Mesenchymal stem cell (in vitro differentiated cells and primary cell): ENCODE data around the gene DNAJA4.

Experiments used
- DNase-seq: peaks from one replicate; pipeline ENCODE4 v3.0.0-alpha.2; 2013
- H2AFZ ChIP-seq: one replicate; pipeline ENCODE4 v1.6.1; 2013; ENCODE audit warnings: low read depth, mild to moderate bottlenecking, control low read depth, inconsistent platforms, low read length, moderate library complexity
- H2AK5ac ChIP-seq: 2 replicates; pipeline ENCODE4 v1.6.1; 2013; ENCODE audit warnings: low read length, moderate library complexity, mild to moderate bottlenecking, inconsistent platforms; ENCODE audit not compliant: severe bottlenecking
- H2BK120ac ChIP-seq: one replicate; pipeline ENCODE4 v1.6.1; 2013; ENCODE audit warnings: low read depth, mild to moderate bottlenecking, inconsistent platforms, low read length, moderate library complexity
- H2BK12ac ChIP-seq, 2 experiments: one replicate each; pipeline ENCODE4 v1.6.1; 2013; ENCODE audit warnings: inconsistent platforms in 2 of 2, low read length in 2 of 2, mild to moderate bottlenecking in 2 of 2, moderate library complexity in 2 of 2, control low read depth in 1 of 2
- H2BK15ac ChIP-seq: one replicate; pipeline ENCODE4 v1.6.1; 2013; ENCODE audit warnings: mild to moderate bottlenecking, low read depth, inconsistent platforms; ENCODE audit not compliant: poor library complexity, severe bottlenecking
- H2BK5ac ChIP-seq: 2 replicates; pipeline ENCODE4 v1.6.1; 2013; ENCODE audit warnings: low read depth, mild to moderate bottlenecking, low read length, control low read depth, inconsistent platforms; ENCODE audit not compliant: poor library complexity, severe bottlenecking
- H3K14ac ChIP-seq, 2 experiments: one replicate each; pipeline ENCODE4 v1.6.1; 2013; ENCODE audit warnings: inconsistent platforms in 2 of 2, low read length in 2 of 2, control low read depth in 1 of 2, mild to moderate bottlenecking in 1 of 2, moderate library complexity in 1 of 2
- H3K18ac ChIP-seq, 2 experiments: one replicate each; pipeline ENCODE4 v1.6.1; 2013; ENCODE audit warnings: inconsistent platforms in 2 of 2, low read length in 2 of 2, control low read depth in 1 of 2, low read depth in 1 of 2, mild to moderate bottlenecking in 1 of 2
- H3K23ac ChIP-seq, 2 experiments: one replicate each; pipeline ENCODE4 v1.6.1; 2013; ENCODE audit warnings: inconsistent platforms in 2 of 2, low read length in 2 of 2, mild to moderate bottlenecking in 2 of 2, moderate library complexity in 2 of 2, control low read depth in 1 of 2
- H3K27ac ChIP-seq: 2 replicates; pipeline ENCODE4 v1.5.1; 2013; ENCODE audit warnings: mild to moderate bottlenecking, moderate library complexity, low read length, control low read depth, inconsistent platforms; ENCODE audit not compliant: poor library complexity, severe bottlenecking
- H3K27me3 ChIP-seq, 2 experiments: 2 replicates each; pipeline versions ENCODE4 v1.6.1 to v1.7.0; 2013; ENCODE audit warnings: low read length in 2 of 2, mild to moderate bottlenecking in 2 of 2, moderate library complexity in 2 of 2, control low read depth in 1 of 2, inconsistent platforms in 1 of 2; ENCODE audit not compliant: control insufficient read depth in 1 of 2, insufficient read depth in 1 of 2
- H3K36me3 ChIP-seq, 2 experiments: 2 replicates each; pipeline versions ENCODE4 v1.6.1 to v1.7.0; 2013; ENCODE audit warnings: low read length in 2 of 2, control low read depth in 1 of 2, inconsistent platforms in 1 of 2, low read depth in 1 of 2, mild to moderate bottlenecking in 1 of 2; ENCODE audit not compliant: insufficient read depth in 2 of 2, control insufficient read depth in 1 of 2
- H3K4ac ChIP-seq, 2 experiments: one replicate each; pipeline ENCODE4 v1.6.1; 2013; ENCODE audit warnings: inconsistent platforms in 2 of 2, low read length in 2 of 2, mild to moderate bottlenecking in 2 of 2, moderate library complexity in 2 of 2, control low read depth in 1 of 2, low read depth in 1 of 2
- H3K4me1 ChIP-seq: 2 replicates; pipeline ENCODE4 v1.6.1; 2013; ENCODE audit warnings: low read depth, low read length, control low read depth; ENCODE audit not compliant: control insufficient read depth, insufficient read depth
- H3K4me2 ChIP-seq: 2 replicates; pipeline ENCODE4 v1.6.1; 2013; ENCODE audit warnings: low read length, mild to moderate bottlenecking, inconsistent platforms; ENCODE audit not compliant: poor library complexity, severe bottlenecking
- H3K4me3 ChIP-seq, 2 experiments: 2 replicates each; pipeline versions ENCODE4 v1.5.1 to v1.7.0; 2013; ENCODE audit warnings: low read length in 2 of 2, mild to moderate bottlenecking in 2 of 2, control low read depth in 1 of 2, low read depth in 1 of 2; ENCODE audit not compliant: insufficient read depth in 1 of 2
- H3K79me1 ChIP-seq: replicated peaks from 2 replicates; pipeline ENCODE4 v1.6.1; 2013; ENCODE audit warnings: mild to moderate bottlenecking, control low read depth, low read length, inconsistent platforms; ENCODE audit not compliant: poor library complexity, severe bottlenecking
- H3K9ac ChIP-seq: 2 replicates; pipeline ENCODE4 v1.7.0; 2013; ENCODE audit warnings: mild to moderate bottlenecking, low read length, moderate library complexity
- H3K9me3 ChIP-seq: 2 replicates; pipeline ENCODE4 v1.7.0; 2013; ENCODE audit warnings: mild to moderate bottlenecking, low read length; ENCODE audit not compliant: control insufficient read depth
- H4K8ac ChIP-seq: one replicate; pipeline ENCODE4 v1.6.1; 2013; ENCODE audit warnings: inconsistent platforms, mild to moderate bottlenecking, low read length, moderate library complexity
- H4K91ac ChIP-seq: one replicate; pipeline ENCODE4 v1.6.1; 2013; ENCODE audit warnings: mild to moderate bottlenecking, low read length, inconsistent platforms
- WGBS: methylation state at CpG from one replicate; pipeline ENCODE4 v1.1.7; 2013; ENCODE audit warnings: mixed read lengths; 5-methylcytosine and 5-hydroxymethylcytosine counted together

DNAJA4 gene

GRCh38 chr15:78323693-78324092 is 59.3 kb downstream of the DNAJA4 start:
- WGBS = 98% methylated on average over 7 of the region's 7 CpGs

DNA sequence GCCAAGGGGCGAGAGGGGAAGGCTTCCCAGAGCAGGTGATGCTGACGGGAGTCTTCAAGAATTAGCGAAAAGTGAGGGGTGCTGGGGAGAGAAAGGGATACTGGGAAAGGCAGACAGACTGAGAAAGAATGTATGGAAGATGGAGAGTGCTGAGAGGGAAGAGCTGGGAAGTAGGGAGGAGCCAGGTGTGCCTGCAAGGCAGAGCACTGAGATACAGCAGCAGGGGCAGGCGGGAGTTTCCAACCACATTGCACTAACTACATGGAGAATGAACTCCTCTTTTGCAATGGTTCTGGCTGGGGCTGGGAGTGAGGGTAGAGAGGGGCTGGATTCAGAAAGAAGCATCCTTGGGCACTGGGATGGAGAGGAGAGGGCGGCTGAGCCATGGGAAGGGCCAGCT is 59.8 kb downstream of the DNAJA4 start:
- H3K4me1 ChIP-seq = peaks cover 25% of the 10 kb centered on the region
- H3K18ac ChIP-seq = no peak overlapping the region
- WGBS = 89% methylated on average over 5 of the region's 5 CpGs
- H3K27ac ChIP-seq = no peak overlapping the region
- H3K27me3 ChIP-seq = peaks cover 0 to 5% of the 10 kb centered on the region in 2 experiments
- H3K4me2 ChIP-seq = no peak overlapping the region
- no peak overlapping the region for H4K8ac ChIP-seq
- DNase-seq = no peak
- no peaks in the 10 kb centered on the region for H3K79me1 ChIP-seq
- H2BK5ac ChIP-seq = no peak overlapping the region
- H3K9ac ChIP-seq = no peak overlapping the region
- no peak overlapping the region for H3K23ac ChIP-seq
- H3K9me3 ChIP-seq = no peaks in the 10 kb centered on the region
- no peak overlapping the region for H3K4me3 ChIP-seq
- H2BK15ac ChIP-seq = no peak overlapping the region
- no peak overlapping the region for H2BK12ac ChIP-seq
- H3K14ac ChIP-seq = no peak overlapping the region
- no peak overlapping the region for H2BK120ac ChIP-seq
- no peak overlapping the region for H3K4ac ChIP-seq
- H4K91ac ChIP-seq = no peak overlapping the region
- no peaks in the 10 kb centered on the region for H3K36me3 ChIP-seq
- no peak overlapping the region for H2AK5ac ChIP-seq
- no peak overlapping the region for H2AFZ ChIP-seq

More at GRCh38 chr15:78323693-78324092, 59.3 kb downstream of the DNAJA4 start:
- Histone ChIP-seq H4K8ac (no peak overlapping the region), H2AK5ac (no peak overlapping the region), H3K79me1 (no peaks in the 10 kb centered on the region), H3K9ac (no peak overlapping the region), H2AFZ (no peak overlapping the region), H3K4me2 (no peak overlapping the region), H3K4ac (no peak overlapping the region), H2BK120ac (no peak overlapping the region), H3K36me3 (no peaks in the 10 kb centered on the region), H3K14ac (no peak overlapping the region), H3K4me1 (peaks cover 25% of the 10 kb centered on the region), H3K27me3 (peaks cover 0 to 5% of the 10 kb centered on the region in 2 experiments), H2BK5ac (no peak overlapping the region), H3K9me3 (no peaks in the 10 kb centered on the region), H2BK12ac (no peak overlapping the region), H4K91ac (no peak overlapping the region), H2BK15ac (no peak overlapping the region), H3K18ac (no peak overlapping the region), H3K23ac (no peak overlapping the region), H3K4me3 (no peak overlapping the region), H3K27ac (no peak overlapping the region)
- DNase-seq = no peak

GRCh38 chr15:78325092-78325843 is 60.9 kb downstream of the DNAJA4 start:
- Histone ChIP-seq H2BK15ac (no peak overlapping the region), H3K27me3 (no peaks in the 10 kb centered on the region), H3K79me1 (no peaks in the 10 kb centered on the region), H3K4me1 (peaks cover 25% of the 10 kb centered on the region), H2AFZ (no peak overlapping the region), H2AK5ac (no peak overlapping the region), H3K4ac (no peak overlapping the region), H3K9me3 (no peaks in the 10 kb centered on the region), H3K27ac (no peak overlapping the region), H2BK12ac (no peak overlapping the region), H4K8ac (no peak overlapping the region), H4K91ac (no peak overlapping the region), H2BK5ac (no peak overlapping the region), H2BK120ac (no peak overlapping the region), H3K23ac (no peak overlapping the region), H3K4me3 (no peak overlapping the region), H3K18ac (no peak overlapping the region), H3K9ac (no peak overlapping the region), H3K36me3 (no peaks in the 10 kb centered on the region), H3K4me2 (no peak overlapping the region), H3K14ac (no peak overlapping the region)
- DNase-seq = no peak
- WGBS = 78% methylated on average over 6 of the region's 7 CpGs

- Histone ChIP-seq H3K27me3 (peaks cover 3 to 5% of the 10 kb centered on the region in 2 experiments), H2BK120ac (no peak overlapping the region), H3K79me1 (no peaks in the 10 kb centered on the region), H2BK15ac (no peak overlapping the region), H3K4me1 (peaks cover 14% of the 10 kb centered on the region), H3K36me3 (no peaks in the 10 kb centered on the region), H3K9me3 (no peaks in the 10 kb centered on the region), H3K18ac (no peak overlapping the region), H3K23ac (no peak overlapping the region), H3K9ac (no peak overlapping the region), H3K27ac (no peak overlapping the region), H2AK5ac (no peak overlapping the region), H2AFZ (no peak overlapping the region), H2BK5ac (no peak overlapping the region), H4K91ac (no peak overlapping the region), H4K8ac (no peak overlapping the region), H3K4me2 (no peak overlapping the region), H3K4ac (no peak overlapping the region), H2BK12ac (no peak overlapping the region), H3K14ac (no peak overlapping the region), H3K4me3 (no peak overlapping the region)
- WGBS = 88% methylated on average over 1 of the region's 1 CpG
- no peak for DNase-seq
These were observed 63.1 kb downstream of the DNAJA4 start for GRCh38 chr15:78327466-78327865.
